CD4-positive, alpha-beta T cell treated with Interleukin-1 beta for 1 hour (primary cell): ENCODE data around the gene HOXD3.
A peak's percentile ranks its signal among the peaks of the same experiment; 100 is the strongest.

Experiments
- DNase-seq, 2 donors: peaks; one replicate each; pipeline ENCODE4 v3.0.0-alpha.2; 2020 to 2022

HOXD3 gene

DNA sequence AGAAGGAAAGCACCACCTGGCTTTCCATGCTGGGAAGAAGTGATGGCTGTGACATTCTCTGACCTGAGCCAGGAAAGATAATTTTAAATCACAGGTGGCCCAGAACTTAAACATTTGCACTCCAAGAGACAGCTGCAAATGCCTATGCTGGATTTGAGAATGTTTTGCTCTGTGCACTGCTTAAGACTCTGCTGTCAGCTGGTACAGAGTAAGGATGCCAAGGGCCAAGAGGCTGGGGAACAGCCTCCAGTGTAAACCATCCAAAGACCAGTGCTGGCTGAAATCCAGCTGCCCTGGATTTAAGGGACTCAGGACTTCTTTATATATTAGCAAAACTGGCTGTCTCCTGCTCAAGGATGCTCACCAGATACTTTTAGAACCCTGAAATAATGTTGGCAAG is 23.7 kb upstream of the HOXD3 start:
- DNase-seq, result no peak

DNA sequence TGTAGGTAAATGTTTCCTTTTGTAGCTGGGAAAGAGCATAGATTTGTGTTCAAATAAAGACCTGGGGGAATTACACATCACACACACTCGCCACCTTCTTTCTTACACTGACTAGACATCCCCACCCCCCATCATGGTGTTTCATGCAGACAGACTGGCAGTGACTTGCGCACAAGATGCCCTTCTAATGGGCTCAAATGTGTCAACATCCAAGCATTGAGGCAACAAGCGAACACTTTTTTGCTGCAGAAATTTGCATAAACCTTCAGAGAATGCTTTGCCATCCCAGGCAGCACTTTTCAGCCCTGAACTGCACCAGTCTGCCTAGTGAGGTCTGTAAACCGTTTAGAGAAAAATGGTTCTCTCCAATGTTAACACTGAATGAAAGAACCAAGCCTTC is 23.1 kb upstream of the HOXD3 start:
- DNase-seq, result no peak

DNA sequence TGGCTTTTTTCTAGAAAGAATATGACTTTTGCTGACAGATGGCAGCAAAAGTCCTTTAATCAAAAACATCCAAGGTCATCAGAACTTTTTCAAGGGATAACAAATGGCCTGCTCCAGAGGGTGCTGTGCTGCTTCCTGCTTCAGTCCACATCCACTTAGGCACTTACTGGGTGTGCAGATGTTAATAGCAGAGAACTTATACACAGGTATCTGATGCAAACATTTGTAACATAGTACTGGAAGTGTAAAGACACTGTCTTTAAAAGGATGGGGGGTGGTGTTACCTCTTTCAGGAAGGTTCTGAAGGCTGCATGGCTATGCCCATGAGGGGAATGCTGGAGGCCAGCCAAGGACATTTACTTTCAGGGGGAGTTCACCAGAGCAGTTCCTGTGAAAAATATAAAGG is 22.1 kb upstream of the HOXD3 start:
- no peak for DNase-seq

GRCh38 chr2:176136374-176137251 is 20.5 kb upstream of the HOXD3 start:
- DNase-seq, result no peak

GRCh38 chr2:176137252-176137580 is 19.9 kb upstream of the HOXD3 start:
- no peak for DNase-seq

- DNase-seq, result no peak
These were observed 19.2 kb upstream of the HOXD3 start for GRCh38 chr2:176137906-176138305.

- no peak for DNase-seq
These were observed 18.6 kb upstream of the HOXD3 start for GRCh38 chr2:176138526-176138922.

DNA sequence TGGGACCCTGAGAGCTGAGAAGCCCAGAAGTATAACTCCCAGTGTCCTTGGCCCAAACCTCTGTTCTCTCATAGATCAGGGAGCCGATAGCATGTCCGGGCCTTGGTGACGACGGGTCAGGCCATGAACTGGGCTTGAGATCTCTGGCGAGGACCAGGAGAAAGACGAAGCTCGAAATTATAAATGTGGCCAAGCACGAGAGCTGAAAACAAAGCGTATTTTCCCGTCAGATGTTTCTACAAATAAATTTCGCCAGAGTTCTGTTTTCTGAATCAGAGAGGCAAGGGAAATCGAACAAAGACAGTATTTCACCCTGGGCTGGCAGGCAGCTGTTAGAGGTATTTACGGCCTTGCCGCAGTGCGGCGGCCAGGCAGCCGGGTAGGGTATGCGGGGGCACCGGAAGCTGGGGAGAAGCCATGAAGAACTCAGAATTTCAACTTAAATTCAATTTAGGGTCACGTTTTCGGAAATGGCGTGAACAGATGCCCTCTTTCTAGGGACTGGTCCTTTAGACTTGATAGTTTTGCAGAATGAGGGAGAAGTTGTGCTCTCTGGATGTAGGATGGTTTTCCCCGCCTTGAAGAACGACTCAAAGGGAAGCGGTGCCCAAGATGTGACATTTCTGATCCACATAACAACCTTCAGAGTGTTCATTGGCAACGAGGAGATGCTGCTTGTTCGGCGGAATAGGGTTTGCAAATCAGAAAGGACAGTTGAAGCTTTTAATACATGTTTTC is 18.0 kb upstream of the HOXD3 start:
- no peak for DNase-seq

GRCh38 chr2:176139661-176140512 is 17.2 kb upstream of the HOXD3 start:
- DNase-seq, result no peak

DNA sequence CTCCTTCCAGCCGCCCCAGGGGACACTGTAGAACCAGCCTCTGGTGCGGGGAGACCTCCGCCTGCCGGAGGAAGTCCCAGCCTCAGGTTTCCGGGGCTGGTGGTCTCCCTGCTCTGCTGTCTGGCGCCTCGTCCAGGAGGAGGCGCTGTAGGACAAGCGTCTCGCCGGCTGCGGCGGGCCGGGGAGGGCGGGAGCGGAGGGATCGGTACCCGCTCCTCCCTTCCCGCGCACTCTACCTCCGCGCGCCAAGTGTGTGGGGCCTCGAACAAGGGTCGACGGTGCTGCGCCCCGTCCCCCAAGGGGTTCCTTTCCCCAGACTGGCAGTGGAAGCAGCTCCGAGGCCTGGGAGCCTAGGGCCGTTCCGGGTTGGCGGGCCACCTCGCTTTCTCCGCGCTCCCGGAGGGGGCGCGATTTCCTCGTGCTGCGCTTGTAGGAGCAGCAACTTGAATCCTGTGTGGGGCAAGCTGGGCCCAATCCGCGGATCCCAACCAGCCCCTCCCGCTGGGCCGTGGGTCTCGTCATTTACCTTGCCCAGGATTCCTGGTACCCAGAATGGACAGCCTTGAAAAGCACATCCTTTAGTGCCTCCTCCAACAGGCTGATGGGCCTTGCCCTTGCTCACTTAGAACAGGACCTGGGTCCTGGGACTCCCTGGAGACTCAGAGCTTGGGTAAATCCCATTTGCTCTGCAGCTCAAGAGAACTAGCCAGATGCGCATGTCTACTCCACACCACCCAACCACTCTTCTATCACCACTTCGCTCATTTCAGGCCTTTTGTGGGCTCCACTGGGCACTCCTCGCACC is 16.4 kb upstream of the HOXD3 start:
- peak; percentile 57 to 58 for DNase-seq

DNA sequence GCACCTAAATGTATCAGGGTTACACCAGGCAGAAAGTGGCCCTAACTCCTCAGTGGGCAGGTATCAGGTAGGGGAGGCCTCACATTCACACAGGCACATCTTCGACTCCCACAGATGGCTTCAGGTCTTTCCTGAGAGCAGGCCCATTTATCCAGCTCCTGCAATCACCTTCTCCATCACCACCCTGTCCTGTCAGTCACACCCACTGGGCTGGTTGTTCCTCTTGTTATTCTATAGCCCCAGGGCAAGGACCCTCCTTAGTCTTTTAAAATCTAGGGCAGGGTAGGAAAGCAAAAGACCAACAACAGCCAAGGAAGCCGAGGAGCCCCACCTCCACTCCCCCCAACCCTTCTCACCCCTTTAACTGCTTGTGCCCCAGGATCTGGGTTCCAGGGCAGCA is 14.8 kb upstream of the HOXD3 start:
- DNase-seq, result no peak

- no peak for DNase-seq
These were observed 11.8 kb upstream of the HOXD3 start for GRCh38 chr2:176145085-176145969.

DNA sequence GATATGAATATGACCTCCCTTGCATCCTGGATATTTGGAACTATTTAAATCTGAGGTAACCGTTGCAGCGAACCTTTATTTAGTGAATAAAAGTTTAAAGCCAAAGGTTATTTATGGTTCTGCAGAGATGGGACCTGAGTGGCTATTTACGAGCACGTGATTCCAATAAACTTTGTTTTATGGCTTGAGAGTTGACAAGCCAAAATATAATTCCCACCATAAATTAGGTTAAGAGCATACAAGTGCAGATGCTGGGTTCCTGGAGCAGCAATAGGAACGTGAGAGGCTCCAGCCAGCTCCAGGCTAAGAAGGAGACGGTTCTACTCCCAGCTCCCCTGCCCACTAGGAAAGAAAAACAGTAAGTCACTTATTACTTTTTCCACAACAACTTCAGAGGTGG is 11.0 kb upstream of the HOXD3 start:
- DNase-seq, result no peak

DNA sequence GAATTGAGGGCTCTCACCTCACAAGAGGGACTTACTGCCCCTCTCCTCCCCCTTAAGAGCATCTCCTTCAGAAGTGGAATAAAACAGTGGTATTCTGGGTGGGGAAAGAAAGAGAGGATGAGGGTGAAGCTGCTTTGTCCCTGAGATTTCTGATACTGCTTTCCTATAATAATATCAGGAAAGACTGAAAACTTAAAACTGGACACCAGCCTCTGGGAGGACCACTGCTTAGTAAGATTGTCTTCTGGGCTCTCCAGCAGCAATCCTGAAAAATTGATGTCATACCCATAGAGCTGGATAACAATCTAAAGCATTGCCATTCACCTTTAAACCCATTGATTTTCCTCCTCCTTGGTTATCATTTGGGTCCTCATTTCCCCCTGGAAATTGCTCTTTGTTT is 10.5 kb upstream of the HOXD3 start:
- DNase-seq, result no peak

DNA sequence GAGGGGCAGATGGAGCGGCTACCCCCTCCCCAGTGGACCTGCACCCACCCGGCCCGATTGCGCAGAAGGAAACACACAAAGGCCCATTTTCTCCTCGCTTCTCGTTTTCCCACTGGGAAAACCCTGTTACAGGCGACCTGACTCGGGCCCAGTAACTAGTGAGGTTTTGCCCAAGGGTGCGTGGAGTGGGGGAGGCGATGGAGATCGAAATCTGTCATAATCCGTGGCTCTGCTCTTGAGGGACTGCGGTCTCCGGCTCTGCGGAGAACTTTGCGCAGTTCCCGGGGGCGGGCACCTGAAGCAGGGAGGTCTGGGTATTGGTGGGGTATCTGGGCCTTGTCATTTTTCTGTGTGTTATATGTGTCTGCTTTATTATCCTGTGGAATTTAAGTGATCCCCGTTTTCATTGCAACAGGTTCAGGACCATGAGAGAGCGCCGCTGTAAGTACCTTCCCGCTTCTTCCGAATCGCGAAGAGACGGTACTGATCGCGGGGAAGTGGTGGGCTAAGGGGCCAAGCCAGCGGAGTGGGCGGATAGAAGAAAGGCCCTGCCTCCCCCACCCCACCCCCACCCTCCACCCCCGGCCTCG is 9.8 kb upstream of the HOXD3 start:
- no peak for DNase-seq

DNA sequence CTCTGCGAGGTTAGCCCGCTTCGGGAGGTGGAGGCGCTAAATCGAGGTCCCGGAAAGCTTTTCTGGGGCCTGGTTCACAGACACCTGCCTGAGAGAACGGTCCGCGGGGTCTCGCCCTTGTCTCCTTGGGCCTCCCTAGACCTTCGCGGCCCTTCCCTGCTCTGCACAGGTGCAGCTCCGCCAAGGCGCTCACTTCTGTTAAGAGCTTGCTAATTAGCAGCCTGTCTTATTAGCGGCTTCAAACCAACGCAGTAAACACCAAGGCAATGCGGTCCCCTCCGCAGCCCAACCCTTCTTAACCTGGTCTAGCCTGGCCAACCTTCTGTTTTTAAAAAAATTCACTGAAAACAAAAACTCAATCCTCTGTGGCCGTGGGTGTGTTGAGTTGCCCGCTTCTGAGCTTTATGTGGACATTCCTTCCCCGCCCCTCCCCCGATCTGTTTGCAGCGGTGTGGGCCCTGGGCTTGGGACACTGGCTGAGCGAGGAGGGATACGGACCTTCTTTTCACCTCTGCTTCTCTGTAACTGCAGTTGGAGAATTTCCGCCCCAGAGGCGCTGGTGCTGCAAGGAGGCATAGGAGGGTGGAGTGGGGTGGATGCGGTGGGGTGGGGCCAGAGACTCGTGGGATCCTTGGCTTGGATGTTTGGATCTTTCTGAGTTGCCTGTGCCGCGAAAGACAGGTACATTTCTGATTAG is 9.2 kb upstream of the HOXD3 start:
- DNase-seq, result no peak

DNA sequence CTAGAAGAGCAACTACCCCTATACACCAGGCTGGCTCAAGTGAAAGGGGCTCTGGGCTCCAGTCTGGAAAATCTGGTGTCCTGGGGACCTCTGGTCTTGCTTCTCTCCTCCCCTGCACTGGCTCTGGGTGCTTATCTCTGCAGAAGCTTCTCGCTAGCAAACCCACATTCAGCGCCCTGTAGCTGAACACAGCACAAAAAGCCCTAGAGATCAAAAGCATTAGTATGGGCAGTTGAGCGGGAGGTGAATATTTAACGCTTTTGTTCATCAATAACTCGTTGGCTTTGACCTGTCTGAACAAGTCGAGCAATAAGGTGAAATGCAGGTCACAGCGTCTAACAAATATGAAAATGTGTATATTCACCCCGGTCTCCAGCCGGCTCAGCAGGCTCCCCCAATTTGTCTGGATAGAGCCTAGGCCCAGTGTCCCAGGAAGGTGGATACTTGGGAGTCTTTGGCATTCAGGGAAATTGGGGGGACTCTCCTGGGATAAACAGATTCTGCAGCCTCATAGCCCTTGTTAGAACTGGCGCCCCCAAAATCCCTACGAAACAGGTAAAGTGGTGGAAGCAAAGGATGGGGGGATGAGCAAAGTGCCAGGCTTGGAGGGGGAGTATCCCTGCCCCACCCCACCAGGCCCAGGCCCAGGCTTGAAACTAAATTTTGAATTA is 8.2 kb upstream of the HOXD3 start:
- no peak for DNase-seq

GRCh38 chr2:176149481-176149938 is 7.6 kb upstream of the HOXD3 start:
- DNase-seq, result no peak

DNA sequence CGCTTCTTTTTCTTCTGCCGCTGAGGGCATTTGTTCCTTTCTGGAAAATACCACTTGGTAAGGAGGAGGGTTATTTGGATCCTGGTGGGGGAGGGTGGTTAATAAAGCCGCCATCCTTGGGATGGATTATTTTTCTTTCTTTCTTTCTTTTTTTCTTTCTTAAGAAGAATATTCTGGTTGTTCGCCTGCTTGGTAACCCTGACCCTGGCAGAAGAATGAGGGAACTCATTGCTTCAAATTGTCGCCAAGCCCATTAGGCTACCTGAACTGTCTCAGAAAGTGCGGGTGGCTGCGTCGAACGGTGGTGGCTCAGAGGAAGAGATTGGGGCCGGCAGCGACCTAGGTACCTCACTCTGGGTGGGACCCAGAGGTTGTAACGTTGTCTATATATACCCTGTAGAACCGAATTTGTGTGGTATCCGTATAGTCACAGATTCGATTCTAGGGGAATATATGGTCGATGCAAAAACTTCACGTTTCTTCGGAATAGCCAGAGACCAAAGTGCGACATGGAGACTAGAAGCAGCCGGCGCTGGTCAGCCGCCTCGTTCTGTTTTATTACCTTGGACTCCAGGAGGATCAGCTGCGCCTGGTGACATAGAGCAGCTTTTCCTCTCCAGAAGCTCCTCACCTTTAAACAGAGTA is 7.0 kb upstream of the HOXD3 start:
- DNase-seq, result no peak
